GM19455 (cell line): ENCODE results near the gene GAN.
"Not testable (repeated sequence)": the region's sequence is repeated elsewhere in the genome, so short reads cannot be mapped to it uniquely, and the experiment has no call there.

Experiments
- ATAC-seq: cut with Tn5 transposase; IDR thresholded peaks from one replicate; pipeline ENCODE4 v1.9.1; 2021; ENCODE audit not compliant: unreplicated experiment

GAN gene

DNA sequence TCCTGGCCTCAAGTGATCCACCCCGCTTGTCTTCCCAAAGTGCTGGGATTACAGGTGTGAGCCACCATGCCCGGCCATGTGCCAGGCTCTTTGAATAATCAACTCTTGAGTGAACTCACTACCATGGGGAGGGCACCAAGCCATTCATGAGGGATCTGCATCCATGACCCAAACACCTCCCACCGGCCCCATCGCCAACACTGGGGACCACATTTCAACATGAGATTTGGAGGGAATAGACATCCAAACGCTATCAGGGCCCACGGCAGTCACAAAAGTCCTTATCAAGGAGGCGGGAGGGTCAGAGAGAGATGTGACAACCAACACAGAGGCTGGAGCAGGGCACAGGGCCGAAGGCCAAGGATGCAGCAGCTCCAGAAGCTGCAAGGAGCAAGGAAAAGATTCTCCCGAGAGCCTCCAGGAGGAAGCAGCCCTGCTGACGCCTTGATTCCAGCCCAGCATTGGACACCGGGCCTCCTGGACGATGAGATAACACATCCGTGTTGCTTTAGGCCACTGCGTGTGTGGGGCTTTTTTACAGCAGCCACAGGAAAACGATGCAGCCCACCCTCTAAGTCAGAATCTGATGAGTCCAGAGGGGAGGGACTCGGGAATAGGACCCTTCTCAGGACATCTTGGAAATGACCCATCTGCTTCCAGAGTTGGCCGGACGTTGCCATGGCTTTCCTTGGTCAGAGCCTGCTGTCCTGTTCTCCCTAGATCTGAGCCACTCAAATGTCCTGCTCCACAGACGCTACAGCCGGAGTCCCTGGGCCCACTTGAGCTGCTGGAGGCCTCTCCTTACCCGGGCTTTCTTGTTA lies 82.5 kb downstream of the GAN start:
- ATAC-seq: no peak

GRCh38 chr16:81397879-81398520 lies 83.2 kb downstream of the GAN start:
- no peak for ATAC-seq

GRCh38 chr16:81399909-81400308 lies 85.1 kb downstream of the GAN start:
- ATAC-seq: no peak

DNA sequence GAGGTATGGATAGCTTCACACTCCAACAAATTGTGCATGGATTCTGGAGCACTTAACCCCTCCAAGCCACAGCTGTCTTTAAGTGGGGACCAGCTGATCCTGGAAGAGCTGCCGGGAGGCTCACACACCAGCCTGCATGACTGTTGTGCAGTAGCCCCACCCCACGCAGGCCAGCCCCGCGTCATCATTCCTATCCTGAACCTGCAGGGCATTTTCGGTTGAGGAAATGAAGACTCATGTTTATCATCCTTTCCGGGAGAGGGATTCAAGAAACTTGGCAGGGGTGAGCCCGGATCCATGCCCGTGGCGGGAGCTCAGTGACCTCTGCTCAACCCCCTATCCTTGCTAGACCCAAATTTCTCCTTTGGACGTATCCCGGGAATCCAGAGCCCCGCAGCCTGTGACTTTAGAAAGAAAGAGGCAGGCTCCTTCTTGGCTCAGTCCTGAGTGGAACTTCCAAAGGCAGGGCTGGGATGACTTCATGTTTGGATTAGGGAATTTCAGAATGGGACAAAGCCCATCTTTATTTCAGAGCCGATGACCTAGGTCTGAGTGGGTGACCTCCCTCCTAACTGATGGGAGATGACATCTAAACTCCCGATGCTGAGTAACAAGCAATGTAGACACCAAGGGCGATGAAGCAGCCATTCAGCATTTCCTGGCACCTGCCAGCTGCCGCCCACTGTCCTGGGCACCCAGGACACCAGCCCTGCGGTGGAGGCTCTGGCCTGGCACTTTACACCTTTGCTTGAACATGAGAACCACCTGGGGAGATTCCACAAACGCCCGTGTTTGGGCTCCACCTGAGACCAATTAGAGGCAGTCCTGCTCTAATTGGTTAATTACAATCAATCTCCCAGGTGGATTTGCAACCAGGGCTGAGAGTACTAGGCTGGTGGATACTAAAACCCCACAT lies 86.5 kb downstream of the GAN start:
- ATAC-seq: no peak

GRCh38 chr16:81403208-81403600 lies 88.4 kb downstream of the GAN start:
- ATAC-seq: no peak

- ATAC-seq: peak; percentile 77
These were observed 89.0 kb downstream of the GAN start for GRCh38 chr16:81403601-81404391.

- not testable (repeated sequence) for ATAC-seq
These were observed 90.2 kb downstream of the GAN start for GRCh38 chr16:81405002-81405401.

DNA sequence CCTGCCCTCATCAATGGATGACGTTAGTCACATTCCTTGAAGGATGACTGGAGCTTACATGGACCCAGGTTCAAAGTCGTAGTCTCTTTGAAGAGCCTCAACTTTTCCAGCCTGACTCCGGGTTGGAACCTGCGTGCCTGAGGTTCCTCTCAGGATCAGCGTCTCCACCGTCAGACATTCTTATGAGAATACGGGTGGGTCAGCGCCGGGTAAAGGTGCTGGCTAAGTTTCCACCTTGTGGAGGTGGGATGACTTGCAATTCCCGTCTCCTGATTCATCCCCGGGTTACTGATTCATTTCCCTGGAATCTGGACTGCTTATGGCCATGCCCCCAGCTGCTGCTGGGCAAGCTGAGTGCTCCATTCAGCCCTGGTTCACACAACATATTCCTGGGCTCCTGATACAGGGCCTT lies 90.9 kb downstream of the GAN start:
- no peak for ATAC-seq

- no peak for ATAC-seq
These were observed 93.7 kb downstream of the GAN start for GRCh38 chr16:81408409-81408950.

DNA sequence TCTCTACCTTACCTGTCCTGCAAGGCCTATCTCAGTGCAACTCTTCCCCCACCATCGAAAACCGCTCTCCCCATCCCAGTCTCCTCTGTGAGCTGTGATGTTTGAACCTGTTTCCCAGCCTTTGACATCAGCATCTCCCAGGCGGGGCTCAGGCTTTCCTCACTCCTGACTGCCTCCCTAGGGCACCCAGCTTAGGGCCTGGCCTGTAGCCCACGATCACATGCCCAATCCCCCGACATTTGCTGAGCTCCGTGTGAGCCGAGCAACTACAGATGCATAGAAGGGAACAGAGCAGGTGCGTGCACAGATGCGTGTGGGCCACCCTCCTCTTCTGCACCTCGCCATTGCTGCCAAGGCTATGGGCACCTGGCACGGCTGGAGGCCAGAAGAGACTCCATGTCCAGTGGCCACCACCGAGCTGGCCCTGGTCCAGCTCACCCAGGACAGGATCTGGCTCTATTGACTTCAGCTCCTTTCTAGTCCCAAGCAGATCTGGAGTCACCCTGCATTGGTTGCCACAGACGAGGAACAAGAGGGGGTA lies 94.3 kb downstream of the GAN start:
- no peak for ATAC-seq

DNA sequence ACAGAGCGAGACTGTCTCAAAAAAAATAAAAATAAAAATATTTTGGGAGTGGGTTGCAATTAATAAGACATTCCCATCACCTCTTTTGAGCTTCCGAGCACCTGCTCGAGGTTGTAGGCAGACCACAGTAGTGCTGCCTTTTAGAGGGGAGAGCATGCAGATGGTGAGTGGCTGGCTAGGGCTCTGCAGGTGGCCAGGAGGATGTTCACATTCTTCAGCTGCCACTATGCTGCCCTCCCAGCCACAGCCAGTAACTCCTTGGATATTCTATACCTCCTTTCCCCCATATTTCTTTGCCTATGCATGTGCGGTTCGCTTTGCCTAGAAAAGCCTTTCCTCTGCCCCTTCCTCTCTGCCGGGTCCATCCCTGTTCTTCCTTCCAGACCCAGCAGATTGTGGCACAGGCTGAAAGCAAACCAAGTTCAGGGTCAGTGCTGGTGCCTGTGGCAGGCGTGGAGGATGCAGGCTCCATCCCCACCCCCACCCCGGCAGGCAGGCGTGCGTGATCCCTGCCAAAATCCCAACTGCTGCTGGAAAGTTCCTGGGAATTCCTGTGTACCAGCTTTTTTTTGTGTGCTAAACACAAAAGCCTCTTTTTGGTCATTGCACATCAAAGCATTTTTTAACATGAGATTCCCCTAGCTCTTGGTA lies 96.0 kb downstream of the GAN start:
- no peak for ATAC-seq

GRCh38 chr16:81413245-81413990 lies 98.7 kb downstream of the GAN start:
- no peak for ATAC-seq

GRCh38 chr16:81415751-81416150 lies 101.0 kb downstream of the GAN start:
- no peak for ATAC-seq

- no peak for ATAC-seq
These were observed 102.0 kb downstream of the GAN start for GRCh38 chr16:81416749-81417148.

- no peak for ATAC-seq
These were observed 102.4 kb downstream of the GAN start for GRCh38 chr16:81417210-81417609.

GRCh38 chr16:81419806-81420205 lies 105.0 kb downstream of the GAN start:
- no peak for ATAC-seq

- ATAC-seq: no peak
These were observed 106.4 kb downstream of the GAN start for GRCh38 chr16:81421126-81421525.

DNA sequence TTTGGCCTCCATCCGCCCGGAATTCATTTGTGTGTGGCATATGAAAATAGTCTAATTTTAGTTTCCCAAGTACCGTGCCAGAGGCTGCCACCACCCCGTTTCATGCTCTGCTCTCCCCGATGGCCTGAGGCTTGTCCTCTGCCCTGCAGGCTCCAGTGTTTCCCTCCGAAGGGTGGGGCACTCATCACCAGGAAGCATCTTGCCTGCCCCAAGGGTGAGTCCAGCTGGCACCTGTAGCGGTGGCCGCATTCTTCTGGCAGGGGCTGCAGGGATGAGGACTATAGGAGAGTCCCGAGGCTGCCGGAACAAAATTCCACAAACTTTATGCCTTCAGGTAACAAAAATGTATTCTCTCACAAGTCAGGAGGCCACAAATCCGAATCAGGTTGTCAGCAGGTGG lies 106.8 kb downstream of the GAN start:
- ATAC-seq: no peak

GRCh38 chr16:81422153-81422552 lies 107.4 kb downstream of the GAN start:
- not testable (repeated sequence) for ATAC-seq
